Calu3 (cell line): ENCODE measurements around the gene MINDY4. TPM values are rescaled to one million over a fixed set of nuclear protein-coding genes. Genes with fewer than 3 reads are reported as not detected.

Experiments used
- BruUV-seq: library from RNA; stranded (reverse); fragments of 400-500 nt; replicated peaks from 2 replicates; lab custom pipeline; 2021; lab: Mats Ljungman, UMichigan
- CTCF ChIA-PET: fragments of 300-600 bp; sonication (Branson Sonifier 250); formaldehyde crosslinking; loops from one replicate; lab custom pipeline; 2022; ENCODE audit warnings: antibody characterized with exemption; lab: Charles Lee
- DNase-seq: peaks from one replicate; pipeline ENCODE4 v3.0.0; 2022
- H3K27ac Mint-ChIP-seq: one replicate; pipeline ENCODE4 v1.8.0; 2022; ENCODE audit warnings: mixed read lengths; ENCODE audit not compliant: unreplicated experiment
- H3K27me3 Mint-ChIP-seq: one replicate; pipeline ENCODE4 v1.8.0; 2022; ENCODE audit warnings: mixed read lengths; ENCODE audit not compliant: unreplicated experiment
- H3K36me3 Mint-ChIP-seq: one replicate; pipeline ENCODE4 v1.8.0; 2022; ENCODE audit warnings: mild to moderate bottlenecking, moderate library complexity, mixed read lengths; ENCODE audit not compliant: insufficient read depth, unreplicated experiment
- H3K4me1 Mint-ChIP-seq: one replicate; pipeline ENCODE4 v1.8.0; 2022; ENCODE audit warnings: mild to moderate bottlenecking, low read depth, mixed read lengths; ENCODE audit not compliant: unreplicated experiment
- H3K4me3 Mint-ChIP-seq: one replicate; pipeline ENCODE4 v1.8.0; 2022; ENCODE audit warnings: mild to moderate bottlenecking, low read depth, moderate library complexity, mixed read lengths; ENCODE audit not compliant: unreplicated experiment
- H3K9me3 Mint-ChIP-seq: one replicate; pipeline ENCODE4 v1.8.0; 2022; ENCODE audit warnings: low read depth, mixed read lengths; ENCODE audit not compliant: unreplicated experiment
- CTCF ChIP-seq: fragments of 200-600 bp; IDR thresholded peaks from one replicate; pipeline ENCODE4 v1.8.0; 2022; ENCODE audit warnings: antibody characterized with exemption; ENCODE audit not compliant: unreplicated experiment
- intact Hi-C: fragments of 100-400 bp; cut with micrococcal nuclease; formaldehyde crosslinking; loops from one replicate; pipeline ENCODE4 v1.10.0; 2022; ENCODE audit not compliant: unreplicated experiment
- total RNA-seq: library from RNA; stranded (reverse); gene quantifications from 2 replicates; pipeline ENCODE4 v1.2.3, GENCODE V29; 2022

The MINDY4 gene
- total RNA-seq, 1 experiment from 2014 or later, result 12.4 TPM

DNA sequence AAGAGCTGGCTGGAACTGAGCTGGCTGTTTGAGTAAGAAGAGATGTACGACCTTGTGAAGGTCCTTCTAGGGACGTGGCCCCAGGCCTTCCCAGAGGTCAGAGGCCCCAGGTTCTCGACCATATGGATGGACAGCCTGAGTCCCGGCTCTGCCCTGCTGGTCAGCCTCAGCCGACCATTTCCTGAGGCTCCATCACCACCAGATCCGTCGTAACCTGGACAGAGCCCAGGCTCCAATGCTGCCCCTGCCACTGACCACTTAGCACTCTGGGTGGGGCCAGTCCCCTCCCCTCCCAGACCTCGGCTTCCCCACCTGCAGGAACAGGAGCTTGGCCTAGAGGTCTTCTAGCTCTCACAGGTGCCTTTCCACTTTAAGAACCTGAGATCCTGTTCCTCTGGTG is 29.9 kb upstream of the MINDY4 start:
- Mint-ChIP-seq H3K9me3 (no peaks in the 10 kb centered on the region), H3K27me3 (peaks cover 64% of the 10 kb centered on the region), H3K36me3 (no peaks in the 10 kb centered on the region), H3K27ac (no peak overlapping the region), H3K4me1 (peaks cover 8% of the 10 kb centered on the region), H3K4me3 (no peak overlapping the region)
- BruUV-seq, result no TSS peak
- intact Hi-C loops, result loop anchor here (2.0 to 10.0 kb wide), 3 partner anchors 194 to 238 kb away; no protein-coding TSS in a partner anchor
- CTCF ChIA-PET, result interaction anchor here (1.4 kb wide), 1 partner anchor 9 kb away, joined by 4 read pairs; no protein-coding TSS in a partner anchor
- DNase-seq, result no peak
- no peak for TF ChIP-seq CTCF

GRCh38 chr7:30743371-30744074 is 27.7 kb upstream of the MINDY4 start:
- DNase-seq, result peak; percentile 49
- Mint-ChIP-seq H3K4me3 (no peak overlapping the region), H3K27me3 (peaks cover 44% of the 10 kb centered on the region), H3K9me3 (no peaks in the 10 kb centered on the region), H3K36me3 (no peaks in the 10 kb centered on the region), H3K27ac (no peak overlapping the region), H3K4me1 (peaks cover 8% of the 10 kb centered on the region)
- no peak for TF ChIP-seq CTCF
- no TSS peak for BruUV-seq
- intact Hi-C loops, result loop anchor here (2.0 to 10.0 kb wide), 3 partner anchors 53 to 229 kb away; no protein-coding TSS in a partner anchor
- CTCF ChIA-PET, result no interaction called here

DNA sequence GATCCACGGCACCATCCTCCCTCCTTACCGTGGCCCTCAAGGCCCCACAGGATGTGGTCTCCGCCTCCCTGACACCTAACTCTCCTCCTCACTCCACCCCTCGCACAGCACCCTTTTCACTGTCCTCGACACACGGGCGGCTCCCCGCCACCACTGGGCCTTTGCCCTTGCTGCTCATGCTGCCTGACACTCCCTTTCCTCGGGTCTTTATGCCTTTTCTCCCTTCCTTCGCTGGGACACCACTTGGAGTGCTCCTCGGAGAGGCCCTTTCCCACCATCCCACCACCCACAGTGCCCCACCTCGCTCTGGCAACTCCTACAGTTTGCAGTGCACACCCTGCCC is 27.2 kb upstream of the MINDY4 start:
- H3K27me3 Mint-ChIP-seq, result peaks cover 44% of the 10 kb centered on the region
- H3K9me3 Mint-ChIP-seq, result no peaks in the 10 kb centered on the region
- no peak overlapping the region for H3K4me3 Mint-ChIP-seq
- intact Hi-C loops, result loop anchor here (5.0 to 10.0 kb wide), 2 partner anchors 197 to 229 kb away; no protein-coding TSS in a partner anchor
- BruUV-seq, result no TSS peak
- CTCF ChIA-PET, result no interaction called here
- peaks cover 8% of the 10 kb centered on the region for H3K4me1 Mint-ChIP-seq
- DNase-seq, result no peak
- H3K27ac Mint-ChIP-seq, result no peak overlapping the region
- no peak for TF ChIP-seq CTCF
- no peaks in the 10 kb centered on the region for H3K36me3 Mint-ChIP-seq

DNA sequence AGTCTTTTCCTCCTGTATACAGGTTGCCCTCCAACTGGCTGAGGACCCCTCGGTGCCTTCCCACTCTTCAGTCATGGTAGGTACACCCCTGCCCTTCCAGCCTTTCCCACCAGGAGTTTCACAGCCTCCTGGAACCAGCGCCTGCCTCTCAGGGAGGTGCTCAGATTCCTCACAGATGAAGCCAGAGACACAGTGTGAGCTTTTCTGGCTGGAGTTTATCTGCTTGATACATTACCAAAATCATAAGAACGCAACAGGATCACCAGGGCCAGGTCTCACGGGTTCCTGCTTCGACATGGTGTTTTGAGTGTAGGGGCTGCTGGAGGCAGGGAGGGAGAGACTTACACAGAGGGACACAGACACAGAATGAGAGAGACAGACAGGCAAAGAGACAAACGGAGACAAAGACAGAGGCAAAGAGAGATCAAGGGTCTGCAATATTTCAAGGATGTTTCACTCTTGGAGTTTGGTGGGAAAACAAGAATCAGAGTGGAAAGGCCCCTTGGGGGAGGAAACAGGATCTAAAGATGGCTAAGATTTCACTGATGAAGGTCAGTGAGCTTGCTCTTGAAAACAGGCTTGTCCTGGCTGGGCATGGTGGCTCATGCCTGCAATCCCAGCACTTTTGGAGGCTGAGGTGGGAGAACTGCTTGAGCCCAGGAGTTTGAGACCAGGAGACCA is 25.8 kb upstream of the MINDY4 start:
- Mint-ChIP-seq H3K27me3 (peaks cover 54% of the 10 kb centered on the region), H3K27ac (no peak overlapping the region), H3K9me3 (no peaks in the 10 kb centered on the region), H3K4me3 (no peak overlapping the region), H3K4me1 (peaks cover 8% of the 10 kb centered on the region), H3K36me3 (no peaks in the 10 kb centered on the region)
- no TSS peak for BruUV-seq
- TF ChIP-seq CTCF, result no peak
- CTCF ChIA-PET, result interaction anchor here (0.8 to 1.1 kb wide), 4 partner anchors 28 to 377 kb away, joined by 3 to 6 read pairs (median 4); no protein-coding TSS in a partner anchor
- intact Hi-C loops, result loop anchor here (10.0 kb wide), 1 partner anchor 231 kb away; no protein-coding TSS in a partner anchor
- DNase-seq, result no peak
